Peyer's patch (tissue), 4 donors: ENCODE measurements around the gene ZCCHC14.

ENCODE experiments used
- CTCF ChIP-seq, 6 experiments: fragments of 450-650 bp in 4 of 6; fragments of 200-600 bp in 2 of 6; sonication (generic) in 1 of 6; IDR thresholded peaks; one replicate each; pipeline ENCODE4 v1.5.1; 2017 to 2019; ENCODE audit warnings: antibody characterized with exemption in 6 of 6, mild to moderate bottlenecking in 3 of 6, moderate library complexity in 1 of 6
- POLR2A ChIP-seq, 2 donors: fragments of 450-650 bp; IDR thresholded peaks; one replicate each; pipeline ENCODE4 v1.5.1; 2017; ENCODE audit warnings: antibody characterized with exemption in 2 of 2, mild to moderate bottlenecking in 2 of 2, moderate library complexity in 2 of 2

GRCh38 chr16:87445486-87445885, 47.3 kb downstream of the ZCCHC14 start:
- no peak for TF ChIP-seq CTCF (IDR thresholded peaks at IDR 0.05)
- no peak for TF ChIP-seq POLR2A (IDR thresholded peaks at IDR 0.05)
